ENCODE measurements around the gene BTBD9. TPM values are rescaled to one million over a fixed set of nuclear protein-coding genes. Genes with fewer than 3 reads are reported as not detected.

The BTBD9 gene
- polyA plus RNA-seq, 2 of the 4 experiments (the other 2 are of a cell fraction) = 2.3 to 4.6 TPM

GRCh38 chr6:38345586-38345985 lies 294.1 kb downstream of the BTBD9 start:
- no peaks in the 10 kb centered on the region for H3K4me1 ChIP-seq
- FAIRE-seq = no peak
- TF ChIP-seq PBX3 (IDR thresholded peaks at IDR 0.05) = no peak
- TF ChIP-seq JUNB (IDR thresholded peaks at IDR 0.05) = no peak
- no peak for TF ChIP-seq SMC3 (IDR thresholded peaks at IDR 0.05)
- TF ChIP-seq NPAS2 (CRISPR knock-in tag; IDR thresholded peaks at IDR 0.05; ENCODE audit: borderline replicate concordance) = no peak
- no peak overlapping the region for H3K27ac ChIP-seq
- H3K4me3 ChIP-seq = no peak overlapping the region
- ChIA-PET POLR2A (no interaction called here), CTCF (interaction anchor here (1.1 kb wide), 1 partner anchor 12 kb away, joined by 3 read pairs; no protein-coding TSS in a partner anchor)
- H3K9me3 ChIP-seq = no peaks in the 10 kb centered on the region
- no peak for DNase-seq (ENCODE audit: low read depth in 1 of 2, low spot score in 1 of 2)
- WGBS (ENCODE audit: missing lambda C conversion rate) = 85% methylated on average over 5 of the region's 5 CpGs
- no peak overlapping the region for H3K4me2 ChIP-seq
- ATAC-seq = no peak

- Histone ChIP-seq H3K4me1 (peaks cover 15% of the 10 kb centered on the region), H3K4me2 (no peak overlapping the region), H3K9me3 (no peaks in the 10 kb centered on the region), H3K27ac (no peak overlapping the region), H3K4me3 (no peak overlapping the region)
- no peak for ATAC-seq
- no peak for TF ChIP-seq SREBF2 (IDR thresholded peaks at IDR 0.05)
- WGBS (ENCODE audit: missing lambda C conversion rate) = 90% methylated on average over 1 of the region's 1 CpG
- POLR2A ChIA-PET = no interaction called here
- FAIRE-seq = no peak
- CTCF ChIA-PET = interaction anchor here (0.6 kb wide), 1 partner anchor 47 kb away, joined by 4 read pairs; no protein-coding TSS in a partner anchor
- DNase-seq (ENCODE audit: low read depth in 1 of 2, low spot score in 1 of 2) = no peak
Observed at GRCh38 chr6:38341496-38341895, 298.2 kb downstream of the BTBD9 start.

DNA sequence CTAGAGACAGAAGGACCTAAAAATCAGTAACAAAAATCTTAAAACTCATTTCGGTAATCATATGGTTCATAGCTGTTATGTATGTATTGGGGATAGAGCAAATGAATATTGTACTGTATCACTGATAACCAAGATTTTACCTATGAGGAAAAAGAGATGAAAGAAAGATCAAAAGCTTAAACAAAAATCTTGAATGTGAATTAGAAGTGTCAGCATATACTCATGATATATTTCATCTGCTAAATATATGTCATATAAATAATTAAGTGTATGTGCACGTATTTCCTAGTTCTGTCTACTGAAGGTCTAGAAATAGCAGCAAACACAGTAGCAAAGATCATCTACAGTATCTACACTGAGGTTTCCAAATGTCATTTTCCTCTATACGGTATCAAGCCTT lies 299.8 kb downstream of the BTBD9 start:
- ChIA-PET CTCF (interaction anchor here (0.5 kb wide), 1 partner anchor 68 kb away, joined by 3 read pairs; no protein-coding TSS in a partner anchor), POLR2A (no interaction called here)
- H3K9me3 ChIP-seq = no peaks in the 10 kb centered on the region
- FAIRE-seq (no peak), DNase-seq (ENCODE audit: low read depth in 1 of 2, low spot score in 1 of 2) (no peak), ATAC-seq (no peak)
- H3K4me3 ChIP-seq = no peak overlapping the region
- no peak overlapping the region; a peak in 1 of 6 replicates for H3K27ac ChIP-seq
- TF ChIP-seq, protein P1, sequence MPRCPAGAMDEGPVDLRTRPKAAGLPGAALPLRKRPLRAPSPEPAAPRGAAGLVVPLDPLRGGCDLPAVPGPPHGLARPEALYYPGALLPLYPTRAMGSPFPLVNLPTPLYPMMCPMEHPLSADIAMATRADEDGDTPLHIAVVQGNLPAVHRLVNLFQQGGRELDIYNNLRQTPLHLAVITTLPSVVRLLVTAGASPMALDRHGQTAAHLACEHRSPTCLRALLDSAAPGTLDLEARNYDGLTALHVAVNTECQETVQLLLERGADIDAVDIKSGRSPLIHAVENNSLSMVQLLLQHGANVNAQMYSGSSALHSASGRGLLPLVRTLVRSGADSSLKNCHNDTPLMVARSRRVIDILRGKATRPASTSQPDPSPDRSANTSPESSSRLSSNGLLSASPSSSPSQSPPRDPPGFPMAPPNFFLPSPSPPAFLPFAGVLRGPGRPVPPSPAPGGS (IDR thresholded peaks at IDR 0.05) = no peak
- TF ChIP-seq EHF (CRISPR knock-in tag; IDR thresholded peaks at IDR 0.05) (no peak), MAFK (IDR thresholded peaks at IDR 0.05; ENCODE audit: partially characterized antibody) (no peak), CHD4 (IDR thresholded peaks at IDR 0.05; ENCODE audit: borderline replicate concordance) (no peak), PHF8 (IDR thresholded peaks at IDR 0.05; ENCODE audit: borderline replicate concordance, low read depth) (no peak), RAD21 (conservative IDR thresholded peaks at IDR 0.05 in 1 of 2, IDR thresholded peaks at IDR 0.05 in 1 of 2) (no peak), NFE2L2 (conservative IDR thresholded peaks at IDR 0.05; ENCODE audit: low read length) (no peak), GATA3 (IDR thresholded peaks at IDR 0.05; ENCODE audit: borderline replicate concordance) (no peak), HEYL (CRISPR knock-in tag; IDR thresholded peaks at IDR 0.05) (no peak), ESRRA (IDR thresholded peaks at IDR 0.05; ENCODE audit: borderline replicate concordance, low read length) (no peak), CTCF (IDR thresholded peaks at IDR 0.05) (no peak), ZC3H11A (IDR thresholded peaks at IDR 0.05) (no peak), JUN (IDR thresholded peaks at IDR 0.05) (no peak), KDM5A (IDR thresholded peaks at IDR 0.05) (no peak), EP300 (IDR thresholded peaks at IDR 0.05) (no peak), POLR2A (IDR thresholded peaks at IDR 0.05; ENCODE audit: low read length) (no peak), RFX5 (IDR thresholded peaks at IDR 0.05) (no peak), SREBF2 (IDR thresholded peaks at IDR 0.05) (no peak)
- TF ChIP-seq, protein P2, sequence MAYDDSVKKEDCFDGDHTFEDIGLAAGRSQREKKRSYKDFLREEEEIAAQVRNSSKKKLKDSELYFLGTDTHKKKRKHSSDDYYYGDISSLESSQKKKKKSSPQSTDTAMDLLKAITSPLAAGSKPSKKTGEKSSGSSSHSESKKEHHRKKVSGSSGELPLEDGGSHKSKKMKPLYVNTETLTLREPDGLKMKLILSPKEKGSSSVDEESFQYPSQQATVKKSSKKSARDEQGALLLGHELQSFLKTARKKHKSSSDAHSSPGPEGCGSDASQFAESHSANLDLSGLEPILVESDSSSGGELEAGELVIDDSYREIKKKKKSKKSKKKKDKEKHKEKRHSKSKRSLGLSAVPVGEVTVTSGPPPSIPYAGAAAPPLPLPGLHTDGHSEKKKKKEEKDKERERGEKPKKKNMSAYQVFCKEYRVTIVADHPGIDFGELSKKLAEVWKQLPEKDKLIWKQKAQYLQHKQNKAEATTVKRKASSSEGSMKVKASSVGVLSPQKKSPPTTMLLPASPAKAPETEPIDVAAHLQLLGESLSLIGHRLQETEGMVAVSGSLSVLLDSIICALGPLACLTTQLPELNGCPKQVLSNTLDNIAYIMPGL (CRISPR knock-in tag; IDR thresholded peaks at IDR 0.05; ENCODE audit: borderline replicate concordance) = no peak
- WGBS (ENCODE audit: missing lambda C conversion rate) = 89% methylated on average over 3 of the region's 3 CpGs
- H3K4me1 ChIP-seq = peaks cover 15% of the 10 kb centered on the region
- H3K4me2 ChIP-seq = no peak overlapping the region

Data from A549 (cell line).